GM12872 (cell line): ENCODE results near the gene SNX10.

ENCODE experiments used
- CTCF ChIP-seq: IDR thresholded peaks from 3 replicates; pipeline ENCODE4 v1.5.1; 2011; ENCODE audit warnings: low read depth, mild to moderate bottlenecking, low read length, moderate library complexity; ENCODE audit not compliant: insufficient read depth

SNX10 gene

GRCh38 chr7:26385240-26385639 lies 93.6 kb downstream of the SNX10 start:
- no peak for TF ChIP-seq CTCF

DNA sequence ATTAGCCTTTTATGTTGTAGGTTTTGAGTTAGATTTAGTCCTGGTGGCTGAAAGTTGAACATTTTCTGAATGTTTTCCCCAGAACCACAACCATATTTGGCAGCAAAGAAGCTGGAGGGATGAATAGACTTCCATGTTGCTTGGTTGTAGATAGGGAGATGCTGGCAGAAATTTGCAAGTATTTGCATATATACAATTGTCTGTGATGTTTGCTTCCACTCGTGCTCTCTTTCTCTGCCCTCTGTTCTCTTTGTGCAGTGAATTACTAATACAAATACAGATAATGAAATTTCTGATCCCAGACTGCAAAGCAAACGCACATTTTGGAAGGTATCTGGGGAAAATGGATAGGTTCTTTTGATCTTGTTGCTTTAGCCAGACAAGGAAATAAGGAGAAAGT lies 96.1 kb downstream of the SNX10 start:
- no peak for TF ChIP-seq CTCF

- TF ChIP-seq CTCF, result no peak
Measured at GRCh38 chr7:26388256-26388655, 96.6 kb downstream of the SNX10 start.

- TF ChIP-seq CTCF, result no peak
Measured at GRCh38 chr7:26390016-26390415, 98.4 kb downstream of the SNX10 start.

GRCh38 chr7:26393818-26394217 lies 102.2 kb downstream of the SNX10 start:
- no peak for TF ChIP-seq CTCF

DNA sequence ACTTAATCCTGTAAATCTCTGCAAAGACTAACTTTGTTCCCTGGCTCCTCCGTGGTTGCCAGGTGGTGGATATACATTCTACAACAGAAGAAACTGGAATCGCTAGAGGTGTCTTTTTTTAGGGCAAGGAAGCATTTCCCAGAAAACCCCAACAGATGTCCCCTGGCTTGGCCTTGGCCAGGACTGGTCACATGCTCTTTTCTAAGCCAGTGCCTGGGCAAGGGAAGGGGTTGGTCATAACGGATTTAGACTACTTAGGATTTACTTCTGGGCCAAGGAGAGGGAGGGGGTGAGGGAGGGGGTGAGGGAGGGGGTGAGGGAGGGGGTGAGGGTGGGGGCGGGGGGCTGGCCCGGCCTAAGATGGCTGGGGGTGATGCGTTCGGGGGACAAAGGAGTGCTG lies 105.7 kb downstream of the SNX10 start:
- TF ChIP-seq CTCF, result no peak

- peak; percentile 14; the same call in 1 of the 3 replicates for TF ChIP-seq CTCF
Measured at GRCh38 chr7:26397796-26398426, 106.2 kb downstream of the SNX10 start.
